ENCODE data around the gene HINT3.
A peak's percentile ranks its signal among the peaks of the same experiment; 100 is the strongest.

HINT3 gene

DNA sequence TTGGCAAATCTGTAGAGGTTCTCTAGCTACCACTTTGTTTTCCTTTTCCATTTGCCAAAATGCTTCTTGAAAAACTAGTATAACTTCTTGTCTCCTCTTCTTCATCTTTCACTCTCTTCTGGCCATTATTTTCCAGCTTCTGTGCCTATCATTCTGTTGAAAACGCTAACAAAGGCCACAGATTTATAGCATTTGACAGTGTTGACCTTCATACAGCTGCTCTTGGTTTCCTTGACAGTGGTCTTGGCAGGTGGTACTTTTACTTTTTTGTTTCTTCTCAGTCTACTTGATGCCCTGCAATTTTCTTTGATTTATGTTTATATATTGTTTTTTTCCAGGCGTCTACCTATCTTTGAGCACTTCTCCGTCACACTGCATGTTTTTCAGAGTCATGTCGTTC lies 53.5 kb downstream of the HINT3 start:
- no peak for DNase-seq

DNA sequence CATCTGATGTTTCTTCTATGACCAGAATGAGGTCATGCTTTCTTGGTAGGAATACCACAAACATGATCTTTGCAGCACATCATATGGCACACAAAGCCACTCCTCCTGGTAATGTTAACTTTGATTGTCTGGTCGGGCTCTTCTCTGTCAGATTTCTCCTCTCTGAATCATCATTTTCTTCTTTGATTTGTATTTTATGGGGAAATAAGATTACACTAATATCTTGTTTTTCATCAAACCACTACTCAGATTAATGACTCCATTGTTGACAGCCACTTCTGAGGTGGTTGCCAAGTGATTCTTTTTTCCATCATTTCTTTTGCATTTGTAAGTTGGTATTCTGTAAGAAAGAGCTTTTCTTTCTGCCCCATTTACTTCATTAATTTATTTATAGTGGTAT lies 59.3 kb downstream of the HINT3 start:
- DNase-seq, result peak; percentile 8

- DNase-seq, result no peak
Measured at GRCh38 chr6:126016591-126016990, 60.0 kb downstream of the HINT3 start.

DNA sequence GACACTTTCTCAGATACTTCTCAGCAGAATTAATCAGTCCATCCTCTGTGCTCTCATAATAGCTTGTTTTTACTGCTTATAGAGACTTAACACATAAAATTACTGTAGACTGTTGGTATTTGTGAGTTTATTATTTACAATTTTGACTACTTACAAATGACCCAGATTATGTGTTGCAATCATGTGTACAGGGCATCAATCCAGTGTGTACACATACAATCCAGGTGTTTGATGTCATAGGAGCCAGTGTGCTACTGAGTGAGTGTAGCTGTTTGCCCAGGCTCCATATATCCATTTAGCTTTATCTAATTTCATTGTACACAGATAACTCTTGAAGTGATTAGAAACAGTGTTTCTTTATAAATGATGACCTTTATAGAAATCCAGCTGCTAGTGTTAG lies 61.1 kb downstream of the HINT3 start:
- DNase-seq, result no peak

- no peak for DNase-seq
Measured at GRCh38 chr6:126020305-126021050, 63.9 kb downstream of the HINT3 start.

DNA sequence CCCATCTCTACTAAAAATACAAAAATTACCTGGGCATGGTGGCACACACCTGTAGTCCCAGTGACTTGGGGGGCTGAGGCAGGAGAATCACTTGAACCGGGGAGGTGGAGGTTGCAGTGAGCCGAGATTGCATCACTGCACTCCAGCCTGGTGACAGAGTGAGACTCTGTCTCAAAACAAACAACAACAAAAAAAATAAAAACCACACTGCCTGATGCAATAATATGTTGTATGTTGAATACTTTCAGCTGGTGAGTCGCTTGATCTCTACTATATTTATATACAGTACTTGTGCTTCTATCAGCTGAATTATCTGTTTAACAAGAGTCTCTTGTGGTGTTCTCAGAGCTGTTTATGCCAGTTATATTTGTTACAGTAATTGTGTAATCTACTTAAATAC lies 66.9 kb downstream of the HINT3 start:
- peak; percentile 15 for DNase-seq

DNA sequence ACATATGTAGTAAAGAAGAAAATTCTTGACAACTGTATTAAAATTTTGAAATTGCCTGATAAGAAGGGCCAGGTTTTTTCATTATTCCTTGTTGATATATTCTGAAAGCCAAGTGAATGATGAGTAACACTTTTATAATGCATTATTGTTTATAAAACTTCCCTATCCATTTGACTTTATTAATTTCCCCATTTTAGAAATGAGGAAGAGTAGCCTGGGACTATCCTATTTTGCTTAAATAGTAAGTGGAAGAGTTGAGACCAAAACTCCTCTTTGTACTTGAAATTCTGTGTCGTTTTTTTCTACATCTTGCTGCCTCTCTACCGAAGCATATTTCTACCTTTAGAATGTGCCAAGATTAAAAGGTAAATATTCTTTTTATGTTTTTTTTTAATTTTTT lies 69.4 kb downstream of the HINT3 start:
- peak; percentile 11 for DNase-seq

GRCh38 chr6:126027601-126028000 lies 71.0 kb downstream of the HINT3 start:
- peak; percentile 47 for DNase-seq
